Measurements from ENCODE around the gene BCKDHB.

DNA sequence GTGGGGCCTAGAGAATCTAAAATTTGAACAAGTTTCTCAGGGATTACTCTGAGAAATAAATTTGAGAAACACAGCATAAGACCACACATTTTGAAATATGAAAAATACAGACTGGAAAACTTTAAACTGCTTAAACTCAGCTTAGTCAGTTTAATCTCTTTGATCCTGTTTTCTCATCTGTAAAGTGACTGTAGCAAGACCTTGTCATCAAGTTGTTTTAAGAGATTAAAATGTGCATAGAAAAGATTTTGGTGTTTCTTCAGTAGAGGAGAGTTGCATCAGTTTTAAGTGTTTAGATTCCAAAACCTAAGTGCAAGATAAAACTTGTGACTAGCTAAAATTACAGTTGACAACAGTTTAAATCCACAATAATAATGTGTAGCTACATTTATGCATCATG is 8.1 kb upstream of the BCKDHB start:
- TF ChIP-seq RCOR1 (IDR thresholded peaks at IDR 0.05; ENCODE audit: low read depth, low read length) = no peak
- no peak for TF ChIP-seq TP53 (CRISPR knock-in tag; IDR thresholded peaks at IDR 0.05)
- TF ChIP-seq, protein P1, sequence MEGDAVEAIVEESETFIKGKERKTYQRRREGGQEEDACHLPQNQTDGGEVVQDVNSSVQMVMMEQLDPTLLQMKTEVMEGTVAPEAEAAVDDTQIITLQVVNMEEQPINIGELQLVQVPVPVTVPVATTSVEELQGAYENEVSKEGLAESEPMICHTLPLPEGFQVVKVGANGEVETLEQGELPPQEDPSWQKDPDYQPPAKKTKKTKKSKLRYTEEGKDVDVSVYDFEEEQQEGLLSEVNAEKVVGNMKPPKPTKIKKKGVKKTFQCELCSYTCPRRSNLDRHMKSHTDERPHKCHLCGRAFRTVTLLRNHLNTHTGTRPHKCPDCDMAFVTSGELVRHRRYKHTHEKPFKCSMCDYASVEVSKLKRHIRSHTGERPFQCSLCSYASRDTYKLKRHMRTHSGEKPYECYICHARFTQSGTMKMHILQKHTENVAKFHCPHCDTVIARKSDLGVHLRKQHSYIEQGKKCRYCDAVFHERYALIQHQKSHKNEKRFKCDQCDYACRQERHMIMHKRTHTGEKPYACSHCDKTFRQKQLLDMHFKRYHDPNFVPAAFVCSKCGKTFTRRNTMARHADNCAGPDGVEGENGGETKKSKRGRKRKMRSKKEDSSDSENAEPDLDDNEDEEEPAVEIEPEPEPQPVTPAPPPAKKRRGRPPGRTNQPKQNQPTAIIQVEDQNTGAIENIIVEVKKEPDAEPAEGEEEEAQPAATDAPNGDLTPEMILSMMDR (IDR thresholded peaks at IDR 0.05) = no peak
- TF ChIP-seq NR3C1 (IDR thresholded peaks at IDR 0.05) = no peak
- TF ChIP-seq HEYL (CRISPR knock-in tag; IDR thresholded peaks at IDR 0.05) = no peak
- TF ChIP-seq JUN (IDR thresholded peaks at IDR 0.05) = no peak
- no peak for TF ChIP-seq NPAS2 (CRISPR knock-in tag; IDR thresholded peaks at IDR 0.05; ENCODE audit: borderline replicate concordance)
- no peak for TF ChIP-seq E2F6 (IDR thresholded peaks at IDR 0.05; ENCODE audit: borderline replicate concordance, low read depth)

Data from A549 (cell line).